ENCODE data around the gene CDK18. TPM values are rescaled to one million over a fixed set of nuclear protein-coding genes. Genes with fewer than 3 reads are reported as not detected.

The CDK18 gene
- total RNA-seq, 1 donor: 0.27 TPM

DNA sequence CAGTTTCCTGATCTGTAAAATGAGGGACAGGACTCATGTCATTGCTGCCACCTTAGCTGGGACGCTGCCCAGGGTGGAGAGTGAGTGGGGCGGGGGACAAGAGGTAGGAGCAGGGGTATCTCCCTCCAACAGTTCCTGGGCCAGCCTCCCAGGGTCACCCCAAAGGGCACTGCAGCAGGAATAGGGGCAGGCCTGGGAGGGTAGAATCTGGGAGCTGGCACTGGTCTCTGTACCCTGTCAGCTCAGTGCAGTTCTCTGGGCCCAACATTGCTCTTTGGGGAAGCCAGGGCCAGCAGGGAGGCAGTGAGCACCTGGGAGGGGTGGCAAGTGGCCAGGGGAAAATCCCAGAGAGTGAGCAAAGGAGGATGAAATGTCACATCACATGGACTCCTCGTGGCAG is 71.5 kb downstream of the CDK18 start:
- DNase-seq (ENCODE audit: low read depth): peak; percentile 22
- no peak overlapping the region for H3K4me3 ChIP-seq (ENCODE audit: low read depth, low read length)
- TF ChIP-seq, protein P1, sequence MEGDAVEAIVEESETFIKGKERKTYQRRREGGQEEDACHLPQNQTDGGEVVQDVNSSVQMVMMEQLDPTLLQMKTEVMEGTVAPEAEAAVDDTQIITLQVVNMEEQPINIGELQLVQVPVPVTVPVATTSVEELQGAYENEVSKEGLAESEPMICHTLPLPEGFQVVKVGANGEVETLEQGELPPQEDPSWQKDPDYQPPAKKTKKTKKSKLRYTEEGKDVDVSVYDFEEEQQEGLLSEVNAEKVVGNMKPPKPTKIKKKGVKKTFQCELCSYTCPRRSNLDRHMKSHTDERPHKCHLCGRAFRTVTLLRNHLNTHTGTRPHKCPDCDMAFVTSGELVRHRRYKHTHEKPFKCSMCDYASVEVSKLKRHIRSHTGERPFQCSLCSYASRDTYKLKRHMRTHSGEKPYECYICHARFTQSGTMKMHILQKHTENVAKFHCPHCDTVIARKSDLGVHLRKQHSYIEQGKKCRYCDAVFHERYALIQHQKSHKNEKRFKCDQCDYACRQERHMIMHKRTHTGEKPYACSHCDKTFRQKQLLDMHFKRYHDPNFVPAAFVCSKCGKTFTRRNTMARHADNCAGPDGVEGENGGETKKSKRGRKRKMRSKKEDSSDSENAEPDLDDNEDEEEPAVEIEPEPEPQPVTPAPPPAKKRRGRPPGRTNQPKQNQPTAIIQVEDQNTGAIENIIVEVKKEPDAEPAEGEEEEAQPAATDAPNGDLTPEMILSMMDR (IDR thresholded peaks at IDR 0.05; ENCODE audit: insufficient read depth, low read length): no peak

DNA sequence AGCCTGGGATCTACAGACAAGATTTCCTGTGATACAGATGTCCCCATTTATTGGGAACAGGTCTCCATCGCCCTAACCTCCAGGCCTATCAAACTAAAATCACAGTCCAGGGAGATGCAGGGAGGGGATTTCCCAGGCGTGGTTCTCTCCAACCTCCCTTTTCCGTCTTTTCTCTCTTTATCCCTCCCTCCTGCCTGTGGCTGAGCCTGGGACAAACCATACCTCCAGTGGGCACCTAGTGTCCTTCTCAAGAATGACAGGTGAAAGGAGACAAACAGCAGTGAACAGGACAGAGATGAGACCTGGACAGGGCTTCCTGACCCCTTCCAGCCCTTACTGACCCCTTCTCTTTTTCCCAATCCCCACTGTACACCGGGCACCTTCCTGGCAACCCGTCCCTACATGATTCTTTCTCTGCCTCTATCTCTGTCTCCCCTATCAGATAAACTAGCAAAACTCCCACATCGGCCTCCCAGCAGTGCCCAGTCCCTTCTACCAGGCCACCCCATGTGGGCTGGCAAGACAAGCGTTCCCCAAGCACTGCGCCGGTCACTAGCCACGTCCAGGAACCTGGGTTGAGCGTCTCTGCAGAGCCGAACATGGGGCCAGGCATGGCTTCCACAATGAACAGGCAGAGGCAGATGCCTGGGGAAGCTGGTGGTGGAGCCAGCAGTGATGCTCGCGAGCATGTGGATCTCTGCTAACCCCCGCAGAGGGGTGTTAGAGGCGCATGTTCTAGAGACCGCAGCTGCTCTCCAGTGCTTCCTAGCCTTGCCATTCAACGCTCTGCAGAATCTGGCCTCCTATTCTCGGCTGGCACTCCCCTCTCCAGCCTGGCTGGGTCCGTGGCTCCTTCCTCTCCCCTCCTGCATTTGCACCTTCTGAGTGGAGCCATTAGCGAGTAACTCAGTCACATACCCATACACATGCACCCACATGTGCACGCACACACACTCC is 72.6 kb downstream of the CDK18 start:
- no peak for DNase-seq (ENCODE audit: low read depth)
- TF ChIP-seq, protein P1 (IDR thresholded peaks at IDR 0.05; ENCODE audit: insufficient read depth, low read length): no peak
- H3K4me3 ChIP-seq (ENCODE audit: low read depth, low read length): no peak overlapping the region

DNA sequence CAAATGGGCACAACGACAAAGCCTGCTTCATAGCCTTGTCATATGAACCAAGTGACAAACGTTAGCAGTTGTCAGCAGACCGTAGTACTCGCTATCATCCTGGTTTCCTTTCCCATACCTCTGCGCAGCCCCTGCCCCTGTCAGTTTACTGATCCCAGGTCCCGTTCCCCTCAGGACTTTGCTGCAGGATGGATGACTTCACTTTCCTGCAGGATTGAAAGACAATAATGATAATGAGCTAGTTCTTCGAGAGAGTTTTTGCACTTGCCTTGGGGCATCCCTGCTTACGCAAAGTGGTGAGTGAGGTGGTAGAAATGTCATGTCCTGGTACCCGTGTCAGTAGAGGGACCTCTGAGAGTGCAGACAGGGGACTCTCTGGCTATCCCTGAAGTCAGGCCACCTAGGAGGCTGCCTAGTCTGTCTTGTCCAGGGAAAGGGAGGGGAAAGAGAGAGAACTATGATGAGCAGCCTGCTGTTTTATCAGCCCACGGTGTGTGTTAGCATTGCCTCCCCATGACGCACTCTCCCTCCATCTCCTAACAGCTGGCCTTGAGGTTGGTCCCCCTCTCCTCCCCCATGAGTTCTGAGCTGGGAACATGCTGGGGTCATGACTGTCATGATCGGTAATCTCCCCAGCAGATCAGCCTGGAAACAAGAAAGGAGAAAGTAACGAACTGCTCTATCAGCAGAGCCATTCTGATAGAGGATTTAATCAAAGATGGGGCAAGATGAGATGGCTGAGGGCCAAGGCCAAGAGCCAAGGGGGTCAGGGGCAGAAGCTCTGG is 73.6 kb downstream of the CDK18 start:
- TF ChIP-seq, protein P1 (IDR thresholded peaks at IDR 0.05; ENCODE audit: insufficient read depth, low read length): no peak
- DNase-seq (ENCODE audit: low read depth): no peak
- H3K4me3 ChIP-seq (ENCODE audit: low read depth, low read length): no peak overlapping the region

DNA sequence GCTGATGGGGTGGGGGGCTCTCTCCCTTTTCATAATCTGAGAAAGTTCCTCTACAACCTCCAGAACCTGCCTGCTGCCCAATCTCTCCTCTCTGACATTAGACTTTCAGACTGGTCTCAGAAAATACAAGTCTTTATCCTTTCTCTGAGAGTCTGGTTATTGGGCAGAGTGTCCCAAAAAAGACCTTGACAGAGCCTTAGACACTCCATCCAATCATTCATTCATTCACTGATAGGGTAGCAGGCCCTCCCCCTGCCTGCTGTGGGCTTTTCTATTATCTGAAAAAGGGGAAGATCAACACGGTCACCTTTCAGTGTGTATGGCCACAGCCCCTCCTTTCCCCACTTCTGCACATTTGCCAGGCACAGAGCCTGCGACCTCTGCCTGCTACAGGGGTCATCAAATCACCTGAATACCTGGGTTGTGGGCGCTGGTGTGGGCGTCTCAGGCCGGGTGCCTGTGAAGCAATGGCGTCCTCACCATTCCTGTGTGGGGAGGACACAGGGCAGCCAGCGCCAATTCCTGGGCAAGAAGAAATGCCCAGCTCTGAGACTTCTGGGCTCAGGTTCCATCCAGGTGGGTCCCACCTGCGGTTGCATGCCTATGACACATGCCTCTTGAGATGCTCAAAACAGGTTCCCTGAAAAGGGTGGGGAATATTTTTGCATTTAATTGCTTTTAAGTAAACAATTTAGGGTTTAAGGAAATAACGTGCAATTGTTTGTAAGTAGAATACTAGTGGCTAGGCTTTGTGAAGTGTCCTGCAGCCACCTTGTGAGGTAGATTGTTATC is 74.5 kb downstream of the CDK18 start:
- no peak overlapping the region for H3K4me3 ChIP-seq (ENCODE audit: low read depth, low read length)
- TF ChIP-seq, protein P1 (IDR thresholded peaks at IDR 0.05; ENCODE audit: insufficient read depth, low read length): no peak
- no peak for DNase-seq (ENCODE audit: low read depth)

DNA sequence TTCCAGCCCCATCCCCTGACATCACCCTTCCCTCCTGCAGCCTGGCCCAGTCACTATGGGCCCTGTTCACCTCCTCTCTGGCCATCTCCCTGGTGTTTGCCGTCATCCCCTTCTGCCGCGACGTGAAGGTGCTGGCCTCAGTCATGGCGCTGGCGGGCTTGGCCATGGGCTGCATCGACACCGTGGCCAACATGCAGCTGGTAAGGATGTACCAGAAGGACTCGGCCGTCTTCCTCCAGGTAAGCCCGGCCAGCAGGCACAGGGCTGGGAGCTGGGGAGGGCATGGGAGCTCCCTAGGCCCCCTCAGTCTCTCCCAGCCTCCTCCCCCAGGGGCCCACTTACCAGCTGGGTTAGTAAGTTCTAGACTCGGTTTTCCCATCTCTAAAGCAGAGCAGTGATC is 75.2 kb downstream of the CDK18 start:
- H3K4me3 ChIP-seq (ENCODE audit: low read depth, low read length): no peak overlapping the region
- DNase-seq (ENCODE audit: low read depth): no peak
- TF ChIP-seq, protein P1 (IDR thresholded peaks at IDR 0.05; ENCODE audit: insufficient read depth, low read length): no peak

All from fibroblast of the aortic adventitia (primary cell).